Left colon (tissue), 2 donors: ENCODE measurements around the gene SLC22A31. TPM values are rescaled to one million over a fixed set of nuclear protein-coding genes. Genes with fewer than 3 reads are reported as not detected.

Experiments
- ATAC-seq: fragments of 200-7000 bp; cut with Tn5 transposase; one replicate; pipeline ENCODE4 v1.9.1; 2020; ENCODE audit warnings: mild to moderate bottlenecking, moderate library complexity
- DNase-seq, 2 donors: peaks; one replicate each; pipeline ENCODE4 v3.0.0-alpha.2; 2020
- intact Hi-C, 2 donors: fragments of 100-400 bp; cut with DNase I in 1 of 2; cut with micrococcal nuclease in 1 of 2; formaldehyde crosslinking; loops; one replicate each; pipeline versions ENCODE4 v1.11.2 to v1.14.0; 2022; cut with DNase I, micrococcal nuclease
- total RNA-seq, 2 donors: library from RNA; stranded (reverse); fragmentation: NEBNext Ultra II Directional; extraction: Animal tissue kit (Norgen Biotek cat#: 25700); gene quantifications; one replicate each; pipeline ENCODE4 v1.2.1, GENCODE V29; 2021
- donor health status: DM: no; HTN: no; CAD: no.
- donor health status: DM: yes; HTN: yes; CAD: no.

SLC22A31 gene
- total RNA-seq, 2 donors from 2014 or later = 0.34 to 0.59 TPM

DNA sequence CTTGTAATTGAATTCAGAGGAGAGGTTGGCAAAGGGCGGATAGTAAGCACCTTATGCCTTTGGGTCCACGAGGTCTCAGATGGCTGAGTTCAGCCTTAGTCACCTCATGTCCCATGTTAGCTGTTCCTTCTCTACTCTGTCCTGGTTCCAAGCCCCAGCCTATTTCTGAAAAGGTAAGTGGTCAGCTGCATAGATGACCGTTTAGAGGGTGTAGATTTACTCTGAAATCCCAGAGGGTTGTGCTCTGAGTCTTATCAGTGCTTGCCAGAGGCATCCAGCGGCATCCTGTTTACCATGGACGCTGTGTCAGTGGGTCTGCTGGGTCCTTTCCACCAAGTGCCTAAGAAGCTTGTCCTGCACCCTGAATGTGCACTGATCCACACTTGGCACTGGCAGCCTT, 19.0 kb upstream of the SLC22A31 start:
- intact Hi-C loops = loop anchor here in 1 of 2 donors (10.0 kb wide), 1 partner anchor 275 kb away; no protein-coding TSS in a partner anchor
- DNase-seq (no peak), ATAC-seq (no peak)

DNA sequence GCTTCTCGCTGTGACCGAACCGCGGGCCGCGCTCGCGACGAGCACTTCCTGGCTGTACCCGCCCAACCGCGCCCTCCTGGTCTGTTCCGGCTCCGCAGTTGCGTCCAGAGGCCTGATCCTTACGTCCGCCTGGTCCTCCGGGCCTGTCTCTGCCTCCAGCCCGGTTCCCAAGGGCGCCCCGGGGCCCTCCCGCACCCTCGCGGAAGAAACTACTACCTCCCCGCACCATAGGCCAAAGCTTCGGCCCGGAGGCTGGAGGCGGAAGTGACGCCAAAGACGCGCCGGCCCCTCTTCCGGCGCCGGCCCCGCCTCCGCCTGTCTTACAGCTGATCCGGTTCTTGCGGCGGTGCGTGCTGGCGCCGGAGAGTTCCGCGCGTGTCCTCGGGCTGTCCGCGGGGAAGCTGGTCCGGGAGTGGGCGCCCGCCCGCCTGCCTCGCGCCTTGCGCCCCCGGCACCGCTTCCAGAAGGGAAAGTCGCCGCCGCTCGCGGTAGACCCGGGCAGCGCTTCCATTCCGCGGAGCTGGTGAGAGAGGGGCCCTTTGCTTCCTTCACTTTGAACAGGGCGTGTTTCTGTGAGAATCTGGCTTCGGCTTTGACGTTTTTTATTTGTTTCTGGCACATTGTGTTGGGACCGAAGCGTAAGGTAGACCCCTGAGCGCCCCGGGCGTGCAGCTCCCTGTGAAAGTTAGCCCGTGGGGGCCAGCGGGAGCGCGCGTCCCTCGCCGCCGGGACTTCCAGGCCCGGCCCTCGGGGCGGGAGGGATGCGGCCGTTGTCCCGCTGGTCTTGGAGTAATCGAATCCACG, 17.3 kb upstream of the SLC22A31 start, which contains the start of gene ZNF778:
Gene ZNF778 (plus strand): TSS at position 316 of the 804 bp plus-strand sequence. CDS start 3,425 bp downstream, outside the sequence.
- ATAC-seq (peak; percentile 91), DNase-seq (peak; percentile 77 to 87)
- intact Hi-C loops = loop anchor here in 1 of 2 donors (10.0 kb wide), 1 partner anchor 273 kb away; no protein-coding TSS in a partner anchor

DNA sequence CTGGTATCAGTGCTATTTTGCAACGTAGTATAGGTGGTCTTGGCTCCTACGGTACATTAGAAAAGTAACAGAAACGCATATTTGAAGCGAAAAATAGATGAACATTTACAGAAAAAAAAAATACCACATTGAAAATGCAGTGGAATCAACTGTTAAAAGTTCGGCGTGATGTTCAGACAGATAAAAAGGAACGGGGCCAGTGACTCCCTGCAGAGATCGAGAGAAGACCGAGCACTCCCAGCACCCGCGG, 16.7 kb upstream of the SLC22A31 start:
- ATAC-seq (no peak), DNase-seq (no peak)
- intact Hi-C loops = loop anchor here in 1 of 2 donors (10.0 kb wide), 1 partner anchor 272 kb away; no protein-coding TSS in a partner anchor

DNA sequence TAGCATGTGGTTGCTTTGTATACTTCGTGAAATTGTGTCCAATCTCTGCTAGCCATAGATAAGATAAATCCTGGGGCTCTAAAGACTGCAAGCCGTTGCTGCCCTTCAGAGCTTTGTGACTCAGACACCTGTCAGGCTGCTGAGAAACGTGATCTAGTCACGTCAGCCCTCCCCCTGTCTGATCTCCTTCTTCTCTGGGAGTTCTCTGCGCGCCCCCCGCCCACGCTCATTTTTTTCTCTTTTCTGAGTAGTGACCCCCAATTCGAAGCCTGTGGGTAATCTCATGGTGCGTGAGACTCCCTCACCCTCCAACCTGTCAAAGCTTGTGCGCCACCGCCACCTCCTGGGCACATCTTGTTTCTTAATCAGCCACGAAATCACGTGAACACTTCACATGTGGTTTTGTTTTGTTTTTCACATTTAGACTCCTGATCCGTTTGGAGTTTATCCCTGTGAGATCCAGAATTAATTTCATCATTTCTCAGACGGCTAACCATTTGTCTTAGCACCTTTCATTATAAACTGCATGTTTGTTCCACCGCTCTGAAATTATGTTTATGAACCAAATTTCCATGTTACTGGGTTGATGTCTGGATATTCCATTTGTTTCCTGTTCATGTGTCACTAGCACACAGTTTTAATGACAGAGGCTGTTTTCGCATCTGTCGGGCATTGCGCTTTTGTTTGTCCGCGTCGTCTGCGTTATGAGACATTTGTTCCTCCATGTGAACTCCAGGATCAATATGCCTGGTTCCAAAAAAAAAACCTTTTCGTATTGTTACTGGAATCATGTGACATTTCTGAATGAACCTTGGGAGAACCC, 16.2 kb upstream of the SLC22A31 start:
- ATAC-seq (peak; percentile 78), DNase-seq (peak; percentile 79 to 90)
- intact Hi-C loops = loop anchor here in 1 of 2 donors (10.0 kb wide), 1 partner anchor 272 kb away; no protein-coding TSS in a partner anchor

DNA sequence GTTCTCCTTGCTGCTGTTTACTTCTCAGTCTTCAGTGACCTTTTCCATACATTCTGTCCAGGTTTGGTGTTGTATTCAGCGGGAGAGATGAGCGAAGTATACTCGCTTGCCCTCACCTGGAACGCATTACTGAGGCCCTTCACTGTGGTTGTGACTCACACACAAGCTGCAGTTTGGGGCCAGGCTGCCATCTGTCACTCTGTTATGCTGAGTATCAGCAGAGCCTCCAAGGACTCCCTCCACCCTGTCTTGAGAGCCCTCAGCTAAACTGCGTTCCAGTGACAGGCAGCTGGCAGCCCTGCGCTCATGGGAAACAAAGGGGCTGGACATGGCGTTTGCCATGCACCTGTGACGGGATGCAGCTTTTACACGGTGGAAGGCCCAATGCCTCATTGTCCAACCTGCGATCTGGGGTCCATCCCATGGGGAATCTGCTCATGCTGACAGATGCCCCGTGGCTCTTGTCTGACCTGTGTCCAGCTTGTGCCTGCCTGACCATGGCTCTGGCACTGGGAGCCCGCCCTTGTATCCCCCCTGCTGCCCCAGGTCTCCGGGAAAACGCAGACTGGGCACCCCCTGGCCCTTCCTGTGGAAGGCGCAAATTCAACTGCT, 10.7 kb upstream of the SLC22A31 start:
- intact Hi-C loops = loop anchor here in 1 of 2 donors (10.0 kb wide), 1 partner anchor 266 kb away; no protein-coding TSS in a partner anchor
- no peak for DNase-seq
- ATAC-seq = peak; percentile 74

DNA sequence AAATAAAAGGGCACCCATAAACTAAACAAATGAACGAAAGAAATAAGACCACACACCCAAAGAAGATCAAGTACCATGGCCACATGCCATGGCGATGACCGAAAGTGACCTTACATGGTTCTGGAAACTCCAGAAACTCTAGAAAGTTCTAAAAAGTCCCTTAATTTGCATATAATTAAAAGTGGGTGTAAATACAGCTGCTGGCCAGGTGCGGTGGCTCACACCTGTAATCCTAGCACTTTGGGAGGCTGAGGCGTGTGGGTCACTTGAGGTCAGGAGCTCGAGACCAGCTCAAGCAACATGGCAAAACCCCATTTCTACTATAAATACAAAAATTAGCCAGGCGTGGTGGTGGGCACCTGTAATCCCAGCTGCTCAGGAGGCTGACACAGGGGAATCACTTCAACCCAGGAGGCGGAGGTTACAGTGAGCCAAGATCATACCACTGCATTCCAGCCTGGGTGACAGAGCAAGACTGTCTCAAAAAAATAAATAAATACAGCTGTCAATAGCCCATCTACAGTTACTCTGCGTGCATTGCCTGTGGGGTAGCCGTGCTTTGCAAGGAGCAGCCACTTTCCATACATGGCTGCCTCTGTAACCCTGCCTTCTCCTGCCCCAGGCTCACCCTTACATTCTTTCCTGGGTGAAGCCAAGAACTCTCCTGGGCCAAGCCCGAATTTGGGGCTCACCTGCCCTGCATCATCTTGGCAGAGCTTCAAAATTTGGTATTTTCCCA, 10.0 kb upstream of the SLC22A31 start:
- ATAC-seq (no peak), DNase-seq (no peak)
- intact Hi-C loops = loop anchor here in 1 of 2 donors (10.0 kb wide), 1 partner anchor 266 kb away; no protein-coding TSS in a partner anchor

DNA sequence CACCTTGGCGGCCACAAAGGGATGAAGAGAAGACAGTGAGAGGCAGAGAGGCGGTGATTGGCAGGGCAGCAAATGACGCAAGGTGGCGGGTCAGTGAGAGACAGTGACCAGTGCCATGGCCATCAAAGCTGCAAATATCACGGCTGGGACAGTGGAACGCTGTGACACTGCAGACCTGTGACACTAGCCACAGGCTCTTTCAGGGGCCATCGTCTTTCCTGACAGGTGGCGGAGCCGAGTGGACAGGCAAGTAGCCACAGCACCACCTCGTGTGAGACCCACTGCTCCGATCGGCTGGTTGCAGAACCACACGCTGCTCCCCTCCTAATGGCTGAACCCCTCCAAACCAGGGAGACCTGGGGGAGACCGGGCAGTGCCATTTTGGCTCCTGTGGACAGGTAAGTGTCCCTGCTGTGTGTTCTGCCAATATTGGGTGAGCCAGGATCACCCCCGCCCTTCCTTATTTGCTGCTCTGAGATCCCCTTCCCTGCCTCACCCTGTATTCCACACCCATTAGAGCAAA, 9.2 kb upstream of the SLC22A31 start:
- DNase-seq (no peak), ATAC-seq (peak; percentile 59)
- intact Hi-C loops = loop anchor here in 1 of 2 donors (10.0 kb wide), 1 partner anchor 265 kb away; no protein-coding TSS in a partner anchor

DNA sequence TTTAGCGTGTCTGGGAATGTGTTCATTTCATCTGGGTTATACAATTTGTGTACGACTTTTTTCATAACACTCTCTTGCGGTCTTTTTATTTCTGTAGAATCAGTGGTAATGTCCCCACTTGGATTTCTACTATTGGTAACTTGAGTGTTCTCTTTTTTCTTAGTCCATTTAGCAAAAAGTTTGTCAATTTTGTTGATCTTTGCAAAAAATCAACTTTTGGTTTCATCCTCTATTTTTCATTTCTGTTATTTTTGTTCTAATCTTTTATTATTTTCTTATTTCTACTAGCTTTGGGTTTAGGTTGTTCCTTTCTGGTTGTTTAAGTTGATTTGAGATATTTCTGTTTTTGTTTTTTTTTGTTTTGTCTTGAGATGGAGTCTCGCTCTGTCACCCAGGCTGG, 7.7 kb upstream of the SLC22A31 start:
- intact Hi-C loops = no loop called here
- DNase-seq = no peak
- no peak for ATAC-seq

DNA sequence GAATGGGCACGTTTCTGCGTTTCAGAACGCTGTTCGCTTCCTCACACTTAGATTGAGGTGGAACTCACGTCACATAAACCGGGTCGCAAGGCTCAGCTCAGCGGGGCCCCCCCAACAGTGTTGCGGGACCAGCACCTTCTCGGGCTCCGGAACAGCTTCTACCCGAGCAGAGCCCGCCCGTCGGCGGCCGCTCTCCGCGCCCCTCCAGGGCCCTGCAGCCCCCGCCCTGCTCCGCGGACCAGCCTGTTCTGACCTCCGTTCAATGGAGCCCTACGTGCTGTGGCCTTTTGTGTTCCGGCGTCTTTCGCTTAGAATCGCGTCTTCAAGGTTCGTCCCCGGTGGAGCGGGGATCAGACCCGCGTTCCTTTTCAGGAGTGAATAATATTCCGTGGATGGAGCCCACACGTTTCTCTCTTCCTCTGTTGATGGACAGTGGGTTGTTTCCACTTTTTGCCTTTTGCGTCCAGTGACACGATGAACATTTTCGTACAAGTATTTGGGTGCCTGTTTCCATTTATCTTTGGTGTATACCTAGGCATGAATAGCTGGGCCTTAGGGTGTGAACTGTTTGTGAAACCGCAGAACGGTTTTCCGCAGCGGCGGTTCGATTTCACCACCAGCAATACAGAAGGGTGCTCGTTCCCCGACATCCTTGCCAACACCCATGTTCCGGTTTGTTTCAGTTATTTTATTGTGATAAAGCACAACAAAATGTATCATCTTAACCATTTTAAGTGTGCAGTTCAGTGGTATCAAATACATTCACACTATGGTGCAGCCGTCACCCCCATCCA, 2.3 kb upstream of the SLC22A31 start:
- DNase-seq (no peak), ATAC-seq (no peak)
- intact Hi-C loops = no loop called here

DNA sequence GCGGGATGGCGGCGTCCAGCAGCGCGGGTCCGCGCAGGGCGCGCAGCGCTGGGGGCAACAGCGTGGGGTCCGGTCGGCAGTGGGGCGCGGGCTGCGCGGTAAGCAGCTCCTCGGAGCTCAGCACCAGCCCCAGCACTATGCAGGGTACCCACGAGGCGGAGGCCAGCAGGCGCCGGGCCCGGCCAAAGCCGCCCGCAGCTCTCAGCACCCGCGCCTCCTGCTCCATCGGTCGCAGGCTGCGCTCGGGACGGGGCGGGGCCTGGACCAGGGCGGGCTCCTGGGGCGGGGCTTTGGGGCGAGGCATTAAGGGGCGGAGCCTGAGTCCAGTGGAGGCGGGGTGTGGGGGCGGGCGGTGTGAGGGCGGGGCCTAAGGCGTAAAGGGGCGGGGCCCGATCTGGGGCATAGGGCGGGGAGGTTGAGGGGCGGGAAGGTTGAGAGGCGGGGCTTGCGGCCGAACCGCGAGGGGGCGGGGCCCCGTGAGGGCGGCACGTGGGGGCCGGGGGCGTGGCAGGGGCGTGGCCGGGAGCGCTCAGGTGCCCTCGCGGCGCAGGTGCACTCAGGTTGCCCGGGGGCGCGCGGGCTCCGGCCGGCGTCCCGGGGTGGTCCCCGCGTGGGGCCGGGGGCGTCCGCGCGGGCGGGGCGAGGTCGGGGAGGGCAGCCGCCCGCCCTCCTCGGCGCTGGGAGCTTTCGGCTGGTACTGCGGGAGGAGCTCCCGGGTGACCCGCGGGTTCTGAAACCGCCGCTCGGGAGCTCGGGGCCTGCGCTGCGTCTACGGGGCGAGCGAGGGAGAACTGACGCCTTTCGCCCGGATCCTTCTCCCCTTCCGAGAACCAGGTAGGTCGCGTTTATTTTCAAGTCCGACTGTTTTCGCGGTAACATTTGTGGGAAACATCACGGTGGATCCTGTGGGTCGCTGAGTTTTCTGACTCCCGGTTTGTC, 1.4 kb upstream of the SLC22A31 start:
- peak; percentile 73 to 90 for DNase-seq

DNA sequence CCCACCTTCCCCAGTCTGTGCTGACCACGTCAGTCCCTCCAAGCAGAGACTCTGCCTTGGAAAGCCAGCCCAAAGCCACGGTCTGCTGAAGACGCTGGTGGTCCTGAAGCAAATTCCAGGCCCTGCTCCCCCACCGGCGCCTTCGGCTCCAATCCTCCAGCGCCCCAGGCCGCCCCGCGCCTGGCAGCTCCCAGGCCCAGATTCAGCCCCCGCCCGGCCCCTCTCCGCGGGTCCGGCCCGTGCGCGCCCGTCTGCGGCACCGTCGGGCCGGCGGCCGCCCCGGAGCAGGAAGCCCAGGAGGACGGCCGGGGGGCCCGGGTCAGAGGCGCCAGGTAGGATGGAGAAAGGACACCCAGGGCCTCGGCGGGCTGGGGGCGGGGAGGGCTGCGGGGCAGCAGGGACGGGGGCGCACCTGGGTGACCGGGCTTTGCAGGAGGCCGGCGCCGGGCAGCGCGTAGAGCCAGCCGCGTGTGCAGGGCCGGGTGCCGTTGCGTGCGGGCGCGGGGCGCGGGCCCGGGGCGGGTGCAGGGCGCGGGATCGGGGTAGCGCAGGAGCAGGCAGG, 594 bp upstream of the SLC22A31 start:
- intact Hi-C loops = no loop called here
- ATAC-seq (no peak), DNase-seq (no peak)

More for the DNA sequence above, 1.4 kb upstream of the SLC22A31 start:
- intact Hi-C loops = no loop called here
- ATAC-seq = peak; percentile 94

DNA sequence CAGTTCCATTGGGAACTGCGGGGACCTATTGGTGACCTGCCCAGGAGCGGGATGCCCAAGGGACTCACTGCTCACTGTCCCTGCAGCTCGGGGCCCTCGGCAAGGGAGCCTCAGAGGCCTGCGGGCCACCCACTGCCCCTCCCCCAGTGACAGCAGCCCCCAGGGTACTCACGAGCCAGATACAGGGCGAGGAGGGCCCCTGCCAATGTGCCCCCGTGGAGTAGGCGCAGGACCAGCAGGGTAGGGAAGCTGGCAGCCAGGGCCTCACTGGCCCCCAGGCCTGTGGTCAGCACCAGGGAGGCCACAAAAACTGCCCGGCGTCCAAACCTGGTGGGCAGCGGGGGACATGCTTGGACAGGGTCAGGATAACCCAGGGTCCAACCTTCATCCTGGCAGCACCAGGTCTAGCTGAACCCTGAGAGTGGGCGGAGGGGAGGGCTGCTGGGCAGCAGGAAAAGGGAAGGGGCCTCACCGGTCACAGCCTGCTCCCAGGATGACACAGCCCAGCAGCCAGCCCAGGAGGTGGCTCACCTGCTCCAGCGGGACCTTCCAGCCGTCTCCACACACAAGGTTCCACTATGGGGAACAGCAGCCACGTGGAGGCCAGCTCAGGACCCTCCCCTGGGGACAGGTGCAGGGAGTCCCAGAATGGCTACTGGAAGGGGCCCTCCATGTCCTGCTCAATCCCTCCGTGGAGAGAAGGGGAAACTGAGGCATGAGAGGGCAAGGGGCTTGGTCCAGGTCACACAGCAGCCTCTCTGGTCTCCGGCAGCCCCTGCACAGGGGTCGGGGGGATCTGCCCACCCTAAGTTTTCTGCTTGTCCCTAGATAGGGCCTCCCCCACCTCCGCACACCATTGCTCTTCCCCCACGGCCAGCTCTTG, 855 bp downstream of the SLC22A31 start:
- ATAC-seq = no peak
- DNase-seq = no peak
- intact Hi-C loops = no loop called here

DNA sequence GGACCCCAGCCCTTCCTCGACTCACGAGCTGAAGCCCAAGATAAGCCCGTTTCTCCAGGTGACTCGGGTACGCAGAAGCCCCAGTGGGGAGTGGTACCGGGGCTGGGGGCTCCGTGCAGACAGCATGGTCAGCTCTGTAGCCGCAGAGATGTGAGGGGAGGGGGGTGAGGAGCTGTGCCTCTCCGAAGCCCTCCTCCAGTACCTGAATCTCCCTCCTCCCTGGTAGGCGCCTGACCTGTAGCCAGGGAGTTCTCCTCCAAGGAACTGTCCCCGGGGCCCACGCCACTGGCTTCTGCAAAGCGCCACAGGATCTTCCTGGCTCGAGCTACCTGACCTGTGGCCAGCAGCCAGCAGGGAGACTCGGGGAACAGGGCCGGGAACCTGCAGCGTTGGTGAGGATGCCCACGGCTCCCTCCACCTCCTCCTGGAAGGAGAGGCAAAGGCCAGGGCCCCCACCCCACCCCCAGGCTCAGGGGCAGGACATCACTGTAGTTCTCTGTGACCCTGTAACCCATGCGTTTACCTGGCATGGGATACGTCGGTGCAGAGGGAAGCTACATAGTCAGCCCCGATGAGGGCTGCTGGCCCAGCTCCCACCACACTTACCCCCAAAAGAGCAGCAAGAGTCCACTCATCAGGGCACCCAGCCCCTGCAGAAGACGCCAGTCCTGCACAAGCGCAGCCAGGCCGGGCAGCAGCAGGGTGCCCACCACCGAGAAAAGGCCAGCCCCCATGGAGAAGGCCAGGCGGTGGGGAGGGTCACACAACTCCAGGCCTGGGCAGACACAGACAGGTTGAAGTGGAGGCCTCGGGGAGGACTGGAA, 1.7 kb downstream of the SLC22A31 start:
- ATAC-seq = no peak
- intact Hi-C loops = no loop called here

DNA sequence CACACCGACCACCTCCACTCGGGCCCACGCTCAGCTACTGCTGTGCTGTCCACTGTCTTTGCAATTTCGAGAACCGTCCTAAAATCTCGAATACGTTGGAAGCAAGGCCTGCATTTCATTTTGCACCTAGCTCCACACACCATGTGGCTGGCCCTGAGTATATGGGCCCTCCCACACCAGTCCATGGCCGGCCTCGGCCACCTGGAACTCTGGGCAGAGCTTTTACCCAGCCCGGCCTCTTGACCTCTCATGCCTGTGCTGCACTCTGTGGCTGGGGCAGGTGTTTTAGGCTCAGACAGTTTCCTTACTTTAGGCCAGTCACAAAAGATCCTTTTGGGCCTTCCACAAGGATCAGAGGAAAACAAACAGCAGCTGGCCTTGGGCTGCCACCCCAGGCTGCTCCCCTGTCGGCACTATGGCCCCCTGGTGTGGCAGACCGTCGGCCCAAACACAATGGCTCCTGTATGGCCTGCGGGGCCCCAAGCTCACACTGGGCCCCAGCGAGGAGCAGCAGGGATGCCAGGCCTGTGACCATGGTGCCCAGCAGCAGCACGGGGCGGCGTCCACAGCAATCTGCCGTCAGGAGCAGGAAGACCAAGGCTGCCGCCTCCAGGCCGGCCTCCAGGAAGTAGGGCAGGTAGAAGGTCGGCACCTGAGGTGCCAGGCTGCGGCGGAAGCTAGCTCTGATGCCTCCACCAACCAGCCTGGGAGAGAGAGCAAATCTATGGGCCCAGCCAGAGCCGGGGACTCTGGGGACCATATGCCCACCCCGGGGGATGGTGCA, 2.5 kb downstream of the SLC22A31 start:
- DNase-seq = no peak
- intact Hi-C loops = no loop called here

More for the DNA sequence above, 1.7 kb downstream of the SLC22A31 start:
- no peak for DNase-seq

More for the DNA sequence above, 2.5 kb downstream of the SLC22A31 start:
- no peak for ATAC-seq
